Lung (tissue), 12 donors: ENCODE results near the gene ETFA. TPM values are rescaled to one million over a fixed set of nuclear protein-coding genes. Genes with fewer than 3 reads are reported as not detected.

Experiments
- ATAC-seq: fragments of 200-7000 bp; cut with Tn5 transposase; one replicate; pipeline ENCODE4 v1.9.1; 2020; ENCODE audit warnings: moderate number of reproducible peaks; ENCODE audit not compliant: insufficient read depth, low FRiP score
- DNase-seq, 3 donors: peaks; one replicate each; pipeline ENCODE4 v3.0.0-alpha.2; 2013 to 2017
- H3K27ac ChIP-seq, 2 donors: one replicate each; pipeline ENCODE4 v1.5.1; 2013; ENCODE audit warnings: mild to moderate bottlenecking in 2 of 2, moderate library complexity in 2 of 2, control low read depth in 1 of 2, inconsistent platforms in 1 of 2, low read depth in 1 of 2, low read length in 1 of 2
- H3K27me3 ChIP-seq, 3 donors: one replicate each; pipeline ENCODE4 v1.5.1; 2013; ENCODE audit warnings: low read length in 2 of 3; ENCODE audit not compliant: control insufficient read depth in 3 of 3, insufficient read depth in 3 of 3
- H3K36me3 ChIP-seq, 4 donors: one replicate each; pipeline ENCODE4 v1.5.1; 2013; ENCODE audit warnings: low read length in 4 of 4, mild to moderate bottlenecking in 1 of 4, moderate library complexity in 1 of 4; ENCODE audit not compliant: control insufficient read depth in 4 of 4, insufficient read depth in 4 of 4
- H3K4me1 ChIP-seq, 5 donors: one replicate each; pipeline ENCODE4 v1.5.1; 2013; ENCODE audit warnings: low read length in 5 of 5, mild to moderate bottlenecking in 2 of 5, moderate library complexity in 1 of 5; ENCODE audit not compliant: control insufficient read depth in 5 of 5, insufficient read depth in 5 of 5
- H3K4me3 ChIP-seq: one replicate; pipeline ENCODE4 v1.5.1; 2013; ENCODE audit warnings: mild to moderate bottlenecking, control low read depth, moderate library complexity
- H3K9ac ChIP-seq, 2 donors: one replicate each; pipeline ENCODE4 v1.5.1; 2013; ENCODE audit warnings: low read length in 2 of 2, control low read depth in 1 of 2; ENCODE audit not compliant: insufficient read depth in 1 of 2
- H3K9me3 ChIP-seq, 4 donors: one replicate each; pipeline ENCODE4 v1.5.1; 2013; ENCODE audit warnings: low read length in 3 of 4, mild to moderate bottlenecking in 1 of 4, moderate library complexity in 1 of 4; ENCODE audit not compliant: control insufficient read depth in 4 of 4, insufficient read depth in 3 of 4
- WGBS, 2 donors: extraction: QIAGEN DNeasy Blood & Tissue Kit; methylation state at CpG; one replicate each; pipeline ENCODE4 v1.1.7; 2013; 5-methylcytosine and 5-hydroxymethylcytosine counted together
- polyA plus RNA-seq, 2 donors: library from polyadenylated mRNA; stranded (reverse); fragments of 200-250 nt; gene quantifications; one replicate each; pipeline ENCODE4 v1.2.1, GENCODE V29; 2013
- total RNA-seq, 2 donors: library from RNA; depleted of rRNA in 1 of 2; stranded (reverse); fragments of >200 nt in 1 of 2; gene quantifications; one replicate each; pipeline ENCODE4 v1.2.1, GENCODE V29; 2014 to 2021
- TF ChIP-seq, protein P1 (sequence below): IDR thresholded peaks from 2 replicates; pipeline ENCODE4 v1.5.1; 2012; ENCODE audit warnings: mild to moderate bottlenecking; ENCODE audit errors: control extremely low read depth, extremely low read depth
- donor health status: control.
- donor health status: control.
- donor health status: Bipolar disorder and iron deficiency.
- donor health status: healthy.
- donor health status: DM: yes; HTN: yes; CAD: no.

Gene ETFA
- total and polyA plus RNA-seq, 4 donors, result 54.5 to 96.4 (median 83.8) TPM

- H3K4me1 ChIP-seq, result no peaks in the 10 kb centered on the region
- DNase-seq (no peak), ATAC-seq (no peak)
- WGBS, 2 donors, result 98 to 99% methylated on average over 3 of the region's 3 CpGs
- TF ChIP-seq, protein P1, sequence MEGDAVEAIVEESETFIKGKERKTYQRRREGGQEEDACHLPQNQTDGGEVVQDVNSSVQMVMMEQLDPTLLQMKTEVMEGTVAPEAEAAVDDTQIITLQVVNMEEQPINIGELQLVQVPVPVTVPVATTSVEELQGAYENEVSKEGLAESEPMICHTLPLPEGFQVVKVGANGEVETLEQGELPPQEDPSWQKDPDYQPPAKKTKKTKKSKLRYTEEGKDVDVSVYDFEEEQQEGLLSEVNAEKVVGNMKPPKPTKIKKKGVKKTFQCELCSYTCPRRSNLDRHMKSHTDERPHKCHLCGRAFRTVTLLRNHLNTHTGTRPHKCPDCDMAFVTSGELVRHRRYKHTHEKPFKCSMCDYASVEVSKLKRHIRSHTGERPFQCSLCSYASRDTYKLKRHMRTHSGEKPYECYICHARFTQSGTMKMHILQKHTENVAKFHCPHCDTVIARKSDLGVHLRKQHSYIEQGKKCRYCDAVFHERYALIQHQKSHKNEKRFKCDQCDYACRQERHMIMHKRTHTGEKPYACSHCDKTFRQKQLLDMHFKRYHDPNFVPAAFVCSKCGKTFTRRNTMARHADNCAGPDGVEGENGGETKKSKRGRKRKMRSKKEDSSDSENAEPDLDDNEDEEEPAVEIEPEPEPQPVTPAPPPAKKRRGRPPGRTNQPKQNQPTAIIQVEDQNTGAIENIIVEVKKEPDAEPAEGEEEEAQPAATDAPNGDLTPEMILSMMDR, result no peak
- H3K36me3 ChIP-seq, result no peaks in the 10 kb centered on the region
- no peak overlapping the region for H3K9ac ChIP-seq
- H3K27ac ChIP-seq, result no peak overlapping the region
- no peaks in the 10 kb centered on the region for H3K9me3 ChIP-seq
- H3K4me3 ChIP-seq, result no peak overlapping the region
- H3K27me3 ChIP-seq, result no peaks in the 10 kb centered on the region
These were observed 47.2 kb upstream of the ETFA start for GRCh38 chr15:76358453-76358852.

- Histone ChIP-seq H3K4me1 (no peaks in the 10 kb centered on the region), H3K36me3 (peaks cover 0 to 3% (median 0%) of the 10 kb centered on the region in 4 donors), H3K27ac (no peak overlapping the region), H3K27me3 (peaks cover 0 to 3% (median 0%) of the 10 kb centered on the region in 3 donors), H3K4me3 (no peak overlapping the region), H3K9ac (no peak overlapping the region), H3K9me3 (no peaks in the 10 kb centered on the region)
- ATAC-seq, result no peak
- TF ChIP-seq, protein P1, result no peak
- no peak for DNase-seq
- 84 to 90% methylated on average over 3 of the region's 3 CpGs for WGBS, 2 donors
These were observed 43.7 kb upstream of the ETFA start for GRCh38 chr15:76354823-76355440.

DNA sequence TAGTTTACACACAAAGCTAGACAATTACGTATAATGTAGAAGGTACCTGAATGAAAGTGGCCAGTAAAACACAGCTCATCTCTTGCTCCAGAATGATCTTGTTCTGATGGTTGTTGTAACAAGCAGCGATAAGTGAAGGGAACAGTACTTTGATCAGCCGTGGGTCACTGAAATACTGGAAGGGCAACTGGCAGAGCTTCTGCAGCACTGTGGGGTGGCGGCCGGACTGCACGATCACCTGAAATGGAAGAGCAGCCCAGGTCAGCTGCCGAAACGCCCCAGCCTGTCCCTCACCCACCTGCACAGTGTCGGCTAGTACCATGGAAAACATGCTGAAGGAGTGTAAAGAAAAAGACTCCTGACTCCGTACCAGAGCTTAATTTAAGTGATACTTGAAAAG, 42.6 kb upstream of the ETFA start:
- Histone ChIP-seq H3K4me1 (no peaks in the 10 kb centered on the region), H3K9ac (no peak overlapping the region), H3K27me3 (peaks cover 0 to 10% (median 7%) of the 10 kb centered on the region in 3 donors), H3K4me3 (no peak overlapping the region), H3K27ac (no peak overlapping the region), H3K36me3 (peaks cover 0 to 3% (median under 1%) of the 10 kb centered on the region in 4 donors), H3K9me3 (no peaks in the 10 kb centered on the region)
- 95 to 96% methylated on average over 10 of the region's 10 CpGs for WGBS, 2 donors
- TF ChIP-seq, protein P1, result no peak
- ATAC-seq (no peak), DNase-seq (no peak)
